ENCODE results near the gene KCTD15.

GRCh38 chr19:33800012-33800680 is 3.5 kb downstream of the KCTD15 start:
- TF ChIP-seq CTCF (IDR thresholded peaks at IDR 0.05; ENCODE audit: extremely low read depth in 1 of 2, insufficient read depth in 1 of 2, low read depth in 1 of 2, low read length in 2 of 2) (no peak), GATA2 (IDR thresholded peaks at IDR 0.05; ENCODE audit: insufficient read depth, insufficient read length, low read depth, low read length) (no peak), POLR2A (IDR thresholded peaks at IDR 0.05; ENCODE audit: low read depth, low read length) (no peak), MAX (IDR thresholded peaks at IDR 0.05; ENCODE audit: insufficient read depth, insufficient read length) (no peak), EZH2 (IDR thresholded peaks at IDR 0.05; ENCODE audit: borderline replicate concordance, low read depth, low read length, severe bottlenecking) (no peak), JUN (IDR thresholded peaks at IDR 0.05; ENCODE audit: borderline replicate concordance, insufficient read depth, insufficient read length, low read depth) (no peak), FOS (IDR thresholded peaks at IDR 0.05; ENCODE audit: borderline replicate concordance, insufficient read depth, low read length) (no peak), POLR2AphosphoS5 (IDR thresholded peaks at IDR 0.05; ENCODE audit: insufficient read depth, low read depth, low read length) (no peak)
